ENCODE data around the gene STRIP1. TPM values are rescaled to one million over a fixed set of nuclear protein-coding genes. Genes with fewer than 3 reads are reported as not detected.

STRIP1 gene
- total and polyA plus RNA-seq, 4 donors = 5.8 to 22.8 (median 13.2) TPM

DNA sequence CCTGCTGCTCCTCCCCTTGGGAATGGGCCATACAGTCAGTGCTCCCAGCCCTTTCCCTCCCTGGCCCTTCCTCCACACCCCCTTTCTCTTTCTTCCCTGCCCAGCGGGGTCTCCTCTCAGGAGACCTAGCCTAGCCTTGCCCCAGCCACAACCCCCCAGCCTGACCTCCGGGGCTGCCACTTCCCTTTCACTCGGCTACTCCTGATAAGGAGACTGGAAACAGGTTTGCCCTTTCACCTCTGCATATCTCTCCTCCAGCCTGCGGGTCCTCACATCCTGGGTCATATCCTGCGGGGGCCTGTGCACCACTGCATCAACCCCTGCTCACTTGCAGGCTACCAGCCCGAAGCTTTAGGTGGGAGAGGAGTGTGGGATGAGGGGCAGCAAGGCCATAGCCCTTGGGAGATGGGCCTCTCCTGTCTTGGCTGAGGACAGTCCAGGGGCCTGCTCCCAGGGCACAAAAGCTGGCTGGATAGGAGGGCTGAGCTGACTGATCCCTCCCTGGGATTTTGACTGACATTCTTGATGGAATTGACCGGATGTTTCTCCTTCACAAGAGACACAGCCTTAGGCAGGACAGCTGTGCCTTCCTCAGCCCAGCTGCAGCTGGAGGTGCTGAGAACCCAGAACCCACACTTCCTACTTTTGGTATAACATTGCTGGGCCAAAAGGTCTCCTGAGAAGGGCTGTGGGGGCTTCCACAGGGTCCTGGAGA lies 55.3 kb downstream of the STRIP1 start:
- Histone ChIP-seq H3K4me1 (ENCODE audit: control insufficient read depth in 4 of 4, insufficient read depth in 4 of 4, low read length in 3 of 4) (peaks cover 0 to 24% (median 18%) of the 10 kb centered on the region in 4 donors), H3K27ac (ENCODE audit: low read depth in 1 of 2, low read length in 2 of 2) (no peak overlapping the region), H3K4me3 (ENCODE audit: low read depth in 1 of 3, low read length in 3 of 3) (no peak overlapping the region), H3K9me3 (ENCODE audit: control insufficient read depth in 4 of 4, low read length in 3 of 4) (no peaks in the 10 kb centered on the region), H3K27me3 (ENCODE audit: control insufficient read depth in 4 of 4, insufficient read depth in 4 of 4, low read length in 3 of 4) (no peaks in the 10 kb centered on the region), H3K36me3 (ENCODE audit: control insufficient read depth in 4 of 4, insufficient read depth in 3 of 4, low read depth in 1 of 4, low read length in 3 of 4) (no peaks in the 10 kb centered on the region), H3K9ac (ENCODE audit: low read depth in 1 of 2, low read length in 2 of 2) (no peak overlapping the region)
- WGBS = 57% methylated on average over 7 of the region's 7 CpGs
- DNase-seq (ENCODE audit: low spot score) = no peak
- TF ChIP-seq RXRA (IDR thresholded peaks at IDR 0.05) = no peak
- peak; percentile 89 for TF ChIP-seq NR2F2 (IDR thresholded peaks at IDR 0.05)

DNA sequence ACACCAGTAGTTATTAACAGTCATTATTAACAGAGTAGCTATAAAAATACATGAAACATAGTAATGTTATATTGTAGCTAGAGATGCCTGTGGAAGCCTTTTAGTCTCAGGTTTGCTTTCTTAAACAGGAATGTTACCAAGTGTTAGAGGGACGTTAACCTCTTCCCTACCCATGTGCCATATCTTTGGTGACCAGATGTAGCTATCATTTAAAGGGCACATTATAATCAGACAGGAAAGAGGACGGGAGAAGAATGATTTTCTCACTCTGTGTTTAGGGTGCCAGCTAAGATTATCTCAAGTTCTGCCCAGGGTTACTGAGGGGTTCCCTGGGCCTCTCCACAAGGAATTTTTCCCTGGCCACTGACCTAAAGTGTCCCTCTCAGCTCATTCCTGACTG lies 57.0 kb downstream of the STRIP1 start:
- H3K36me3 ChIP-seq (ENCODE audit: control insufficient read depth in 4 of 4, insufficient read depth in 3 of 4, low read depth in 1 of 4, low read length in 3 of 4) = no peaks in the 10 kb centered on the region
- 69% methylated on average over 2 of the region's 2 CpGs for WGBS
- no peak overlapping the region for H3K27ac ChIP-seq (ENCODE audit: low read depth in 1 of 2, low read length in 2 of 2)
- H3K9ac ChIP-seq (ENCODE audit: low read depth in 1 of 2, low read length in 2 of 2) = no peak overlapping the region
- H3K4me3 ChIP-seq (ENCODE audit: low read depth in 1 of 3, low read length in 3 of 3) = no peak overlapping the region
- H3K4me1 ChIP-seq (ENCODE audit: control insufficient read depth in 4 of 4, insufficient read depth in 4 of 4, low read length in 3 of 4) = peaks cover 0 to 23% (median 17%) of the 10 kb centered on the region in 4 donors
- TF ChIP-seq, protein P1, sequence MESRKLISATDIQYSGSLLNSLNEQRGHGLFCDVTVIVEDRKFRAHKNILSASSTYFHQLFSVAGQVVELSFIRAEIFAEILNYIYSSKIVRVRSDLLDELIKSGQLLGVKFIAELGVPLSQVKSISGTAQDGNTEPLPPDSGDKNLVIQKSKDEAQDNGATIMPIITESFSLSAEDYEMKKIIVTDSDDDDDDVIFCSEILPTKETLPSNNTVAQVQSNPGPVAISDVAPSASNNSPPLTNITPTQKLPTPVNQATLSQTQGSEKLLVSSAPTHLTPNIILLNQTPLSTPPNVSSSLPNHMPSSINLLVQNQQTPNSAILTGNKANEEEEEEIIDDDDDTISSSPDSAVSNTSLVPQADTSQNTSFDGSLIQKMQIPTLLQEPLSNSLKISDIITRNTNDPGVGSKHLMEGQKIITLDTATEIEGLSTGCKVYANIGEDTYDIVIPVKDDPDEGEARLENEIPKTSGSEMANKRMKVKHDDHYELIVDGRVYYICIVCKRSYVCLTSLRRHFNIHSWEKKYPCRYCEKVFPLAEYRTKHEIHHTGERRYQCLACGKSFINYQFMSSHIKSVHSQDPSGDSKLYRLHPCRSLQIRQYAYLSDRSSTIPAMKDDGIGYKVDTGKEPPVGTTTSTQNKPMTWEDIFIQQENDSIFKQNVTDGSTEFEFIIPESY (IDR thresholded peaks at IDR 0.05) = no peak
- no peak for TF ChIP-seq RAD21 (IDR thresholded peaks at IDR 0.05)
- H3K9me3 ChIP-seq (ENCODE audit: control insufficient read depth in 4 of 4, low read length in 3 of 4) = no peaks in the 10 kb centered on the region
- no peak for DNase-seq (ENCODE audit: low spot score)
- H3K27me3 ChIP-seq (ENCODE audit: control insufficient read depth in 4 of 4, insufficient read depth in 4 of 4, low read length in 3 of 4) = no peaks in the 10 kb centered on the region

DNA sequence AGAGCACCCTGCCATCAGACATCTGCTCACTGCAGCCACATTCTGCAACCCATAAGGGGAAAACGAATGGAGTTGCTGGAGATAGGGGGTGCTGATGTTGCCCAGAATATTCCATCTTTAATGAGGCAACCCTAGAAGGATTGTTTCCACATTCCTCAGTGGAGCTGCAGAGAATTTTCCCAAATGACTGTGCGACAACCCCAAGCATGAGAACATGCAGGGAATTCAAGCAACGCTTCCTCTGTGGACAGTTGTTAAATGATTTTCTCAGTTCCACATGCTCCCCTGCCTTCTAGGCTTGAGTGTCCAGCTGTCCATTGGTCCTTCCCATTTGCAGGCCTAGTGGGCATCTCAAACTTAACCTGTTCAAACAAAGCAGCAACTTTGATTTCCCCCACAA lies 57.4 kb downstream of the STRIP1 start:
- Histone ChIP-seq H3K9ac (ENCODE audit: low read depth in 1 of 2, low read length in 2 of 2) (no peak overlapping the region), H3K36me3 (ENCODE audit: control insufficient read depth in 4 of 4, insufficient read depth in 3 of 4, low read depth in 1 of 4, low read length in 3 of 4) (no peaks in the 10 kb centered on the region), H3K27me3 (ENCODE audit: control insufficient read depth in 4 of 4, insufficient read depth in 4 of 4, low read length in 3 of 4) (no peaks in the 10 kb centered on the region), H3K27ac (ENCODE audit: low read depth in 1 of 2, low read length in 2 of 2) (no peak overlapping the region), H3K9me3 (ENCODE audit: control insufficient read depth in 4 of 4, low read length in 3 of 4) (no peaks in the 10 kb centered on the region), H3K4me3 (ENCODE audit: low read depth in 1 of 3, low read length in 3 of 3) (no peak overlapping the region), H3K4me1 (ENCODE audit: control insufficient read depth in 4 of 4, insufficient read depth in 4 of 4, low read length in 3 of 4) (peaks cover 0 to 23% (median 17%) of the 10 kb centered on the region in 4 donors)
- no peak for DNase-seq (ENCODE audit: low spot score)
- TF ChIP-seq FOXA2 (IDR thresholded peaks at IDR 0.05) = no peak
- no peak for TF ChIP-seq GABPA (IDR thresholded peaks at IDR 0.05 in 1 of 2, conservative IDR thresholded peaks at IDR 0.05 in 1 of 2)
- no peak for TF ChIP-seq SP1 (IDR thresholded peaks at IDR 0.05)
- TF ChIP-seq, protein P1 (IDR thresholded peaks at IDR 0.05) = no peak
- no peak for TF ChIP-seq FOXA1 (IDR thresholded peaks at IDR 0.05)
- no peak for TF ChIP-seq HNF4G (IDR thresholded peaks at IDR 0.05)
- no peak for TF ChIP-seq EGR1 (IDR thresholded peaks at IDR 0.05; ENCODE audit: low read depth in 2 of 2)
- TF ChIP-seq, protein P2, sequence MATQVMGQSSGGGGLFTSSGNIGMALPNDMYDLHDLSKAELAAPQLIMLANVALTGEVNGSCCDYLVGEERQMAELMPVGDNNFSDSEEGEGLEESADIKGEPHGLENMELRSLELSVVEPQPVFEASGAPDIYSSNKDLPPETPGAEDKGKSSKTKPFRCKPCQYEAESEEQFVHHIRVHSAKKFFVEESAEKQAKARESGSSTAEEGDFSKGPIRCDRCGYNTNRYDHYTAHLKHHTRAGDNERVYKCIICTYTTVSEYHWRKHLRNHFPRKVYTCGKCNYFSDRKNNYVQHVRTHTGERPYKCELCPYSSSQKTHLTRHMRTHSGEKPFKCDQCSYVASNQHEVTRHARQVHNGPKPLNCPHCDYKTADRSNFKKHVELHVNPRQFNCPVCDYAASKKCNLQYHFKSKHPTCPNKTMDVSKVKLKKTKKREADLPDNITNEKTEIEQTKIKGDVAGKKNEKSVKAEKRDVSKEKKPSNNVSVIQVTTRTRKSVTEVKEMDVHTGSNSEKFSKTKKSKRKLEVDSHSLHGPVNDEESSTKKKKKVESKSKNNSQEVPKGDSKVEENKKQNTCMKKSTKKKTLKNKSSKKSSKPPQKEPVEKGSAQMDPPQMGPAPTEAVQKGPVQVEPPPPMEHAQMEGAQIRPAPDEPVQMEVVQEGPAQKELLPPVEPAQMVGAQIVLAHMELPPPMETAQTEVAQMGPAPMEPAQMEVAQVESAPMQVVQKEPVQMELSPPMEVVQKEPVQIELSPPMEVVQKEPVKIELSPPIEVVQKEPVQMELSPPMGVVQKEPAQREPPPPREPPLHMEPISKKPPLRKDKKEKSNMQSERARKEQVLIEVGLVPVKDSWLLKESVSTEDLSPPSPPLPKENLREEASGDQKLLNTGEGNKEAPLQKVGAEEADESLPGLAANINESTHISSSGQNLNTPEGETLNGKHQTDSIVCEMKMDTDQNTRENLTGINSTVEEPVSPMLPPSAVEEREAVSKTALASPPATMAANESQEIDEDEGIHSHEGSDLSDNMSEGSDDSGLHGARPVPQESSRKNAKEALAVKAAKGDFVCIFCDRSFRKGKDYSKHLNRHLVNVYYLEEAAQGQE (IDR thresholded peaks at IDR 0.05) = no peak
- no peak for TF ChIP-seq RAD21 (IDR thresholded peaks at IDR 0.05)
- no peak for TF ChIP-seq HNF4A (conservative IDR thresholded peaks at IDR 0.05)
- no peak for TF ChIP-seq TAF1 (conservative IDR thresholded peaks at IDR 0.05)
- TF ChIP-seq, protein P3, sequence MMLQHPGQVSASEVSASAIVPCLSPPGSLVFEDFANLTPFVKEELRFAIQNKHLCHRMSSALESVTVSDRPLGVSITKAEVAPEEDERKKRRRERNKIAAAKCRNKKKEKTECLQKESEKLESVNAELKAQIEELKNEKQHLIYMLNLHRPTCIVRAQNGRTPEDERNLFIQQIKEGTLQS (IDR thresholded peaks at IDR 0.05) = no peak
- no peak for TF ChIP-seq YY1 (IDR thresholded peaks at IDR 0.05)
- TF ChIP-seq JUND (IDR thresholded peaks at IDR 0.05) = no peak
- TF ChIP-seq RXRA (IDR thresholded peaks at IDR 0.05) = no peak
- no peak for TF ChIP-seq NR2F2 (IDR thresholded peaks at IDR 0.05)
- TF ChIP-seq, protein P4, sequence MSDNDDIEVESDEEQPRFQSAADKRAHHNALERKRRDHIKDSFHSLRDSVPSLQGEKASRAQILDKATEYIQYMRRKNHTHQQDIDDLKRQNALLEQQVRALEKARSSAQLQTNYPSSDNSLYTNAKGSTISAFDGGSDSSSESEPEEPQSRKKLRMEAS (IDR thresholded peaks at IDR 0.05) = no peak
- TF ChIP-seq, protein P5, sequence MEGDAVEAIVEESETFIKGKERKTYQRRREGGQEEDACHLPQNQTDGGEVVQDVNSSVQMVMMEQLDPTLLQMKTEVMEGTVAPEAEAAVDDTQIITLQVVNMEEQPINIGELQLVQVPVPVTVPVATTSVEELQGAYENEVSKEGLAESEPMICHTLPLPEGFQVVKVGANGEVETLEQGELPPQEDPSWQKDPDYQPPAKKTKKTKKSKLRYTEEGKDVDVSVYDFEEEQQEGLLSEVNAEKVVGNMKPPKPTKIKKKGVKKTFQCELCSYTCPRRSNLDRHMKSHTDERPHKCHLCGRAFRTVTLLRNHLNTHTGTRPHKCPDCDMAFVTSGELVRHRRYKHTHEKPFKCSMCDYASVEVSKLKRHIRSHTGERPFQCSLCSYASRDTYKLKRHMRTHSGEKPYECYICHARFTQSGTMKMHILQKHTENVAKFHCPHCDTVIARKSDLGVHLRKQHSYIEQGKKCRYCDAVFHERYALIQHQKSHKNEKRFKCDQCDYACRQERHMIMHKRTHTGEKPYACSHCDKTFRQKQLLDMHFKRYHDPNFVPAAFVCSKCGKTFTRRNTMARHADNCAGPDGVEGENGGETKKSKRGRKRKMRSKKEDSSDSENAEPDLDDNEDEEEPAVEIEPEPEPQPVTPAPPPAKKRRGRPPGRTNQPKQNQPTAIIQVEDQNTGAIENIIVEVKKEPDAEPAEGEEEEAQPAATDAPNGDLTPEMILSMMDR (IDR thresholded peaks at IDR 0.05; ENCODE audit: low read depth, low read length, missing input control) = no peak
- 90% methylated on average over 3 of the region's 3 CpGs for WGBS
